ENCODE results near the gene A1BG.

- no peak for TF ChIP-seq TAF1 (IDR thresholded peaks at IDR 0.05; ENCODE audit: borderline replicate concordance, insufficient read depth, low read length)
- no peak for TF ChIP-seq FOXP2 (optimal IDR thresholded peaks at IDR 0.05; ENCODE audit: borderline replicate concordance, extremely low read depth, extremely low read length, insufficient read depth)
- TF ChIP-seq, protein P1, sequence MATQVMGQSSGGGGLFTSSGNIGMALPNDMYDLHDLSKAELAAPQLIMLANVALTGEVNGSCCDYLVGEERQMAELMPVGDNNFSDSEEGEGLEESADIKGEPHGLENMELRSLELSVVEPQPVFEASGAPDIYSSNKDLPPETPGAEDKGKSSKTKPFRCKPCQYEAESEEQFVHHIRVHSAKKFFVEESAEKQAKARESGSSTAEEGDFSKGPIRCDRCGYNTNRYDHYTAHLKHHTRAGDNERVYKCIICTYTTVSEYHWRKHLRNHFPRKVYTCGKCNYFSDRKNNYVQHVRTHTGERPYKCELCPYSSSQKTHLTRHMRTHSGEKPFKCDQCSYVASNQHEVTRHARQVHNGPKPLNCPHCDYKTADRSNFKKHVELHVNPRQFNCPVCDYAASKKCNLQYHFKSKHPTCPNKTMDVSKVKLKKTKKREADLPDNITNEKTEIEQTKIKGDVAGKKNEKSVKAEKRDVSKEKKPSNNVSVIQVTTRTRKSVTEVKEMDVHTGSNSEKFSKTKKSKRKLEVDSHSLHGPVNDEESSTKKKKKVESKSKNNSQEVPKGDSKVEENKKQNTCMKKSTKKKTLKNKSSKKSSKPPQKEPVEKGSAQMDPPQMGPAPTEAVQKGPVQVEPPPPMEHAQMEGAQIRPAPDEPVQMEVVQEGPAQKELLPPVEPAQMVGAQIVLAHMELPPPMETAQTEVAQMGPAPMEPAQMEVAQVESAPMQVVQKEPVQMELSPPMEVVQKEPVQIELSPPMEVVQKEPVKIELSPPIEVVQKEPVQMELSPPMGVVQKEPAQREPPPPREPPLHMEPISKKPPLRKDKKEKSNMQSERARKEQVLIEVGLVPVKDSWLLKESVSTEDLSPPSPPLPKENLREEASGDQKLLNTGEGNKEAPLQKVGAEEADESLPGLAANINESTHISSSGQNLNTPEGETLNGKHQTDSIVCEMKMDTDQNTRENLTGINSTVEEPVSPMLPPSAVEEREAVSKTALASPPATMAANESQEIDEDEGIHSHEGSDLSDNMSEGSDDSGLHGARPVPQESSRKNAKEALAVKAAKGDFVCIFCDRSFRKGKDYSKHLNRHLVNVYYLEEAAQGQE (IDR thresholded peaks at IDR 0.05; ENCODE audit: insufficient read depth in 1 of 2, low read depth in 2 of 2, low read length in 2 of 2), result no peak
- no peak for TF ChIP-seq SIN3A (IDR thresholded peaks at IDR 0.05; ENCODE audit: borderline replicate concordance, insufficient read depth, low read length)
- TF ChIP-seq POLR2AphosphoS5 (IDR thresholded peaks at IDR 0.05; ENCODE audit: low read depth, low read length), result no peak
Measured at GRCh38 chr19:58400316-58400915, 47.1 kb upstream of the A1BG start.
